K562 (cell line): ENCODE data around the gene TAOK2. TPM values are rescaled to one million over a fixed set of nuclear protein-coding genes. Genes with fewer than 3 reads are reported as not detected.
A peak's percentile ranks its signal among the peaks of the same experiment; 100 is the strongest.

Source experiments
- ATAC-seq: fragments of 200-7000 bp; cut with Tn5 transposase; 3 replicates; pipeline ENCODE4 v1.9.1; 2020; ENCODE audit warnings: moderate library complexity
- BruUV-seq: library from RNA; stranded (reverse); fragments of 400-500 nt; replicated peaks from 2 replicates; lab custom pipeline; 2021; lab: Mats Ljungman, UMichigan
- CTCF ChIA-PET: fragments of 300-600 bp; formaldehyde crosslinking; extraction: SDS; loops from one replicate; lab custom pipeline; 2021; ENCODE audit warnings: low intra/inter-chr PET ratio; lab: Yijun Ruan, JAX
- POLR2A ChIA-PET: fragments of 300-600, 350-650 bp; sonication (Branson Sonifier 250); formaldehyde crosslinking; extraction: SDS; loops from one replicate; lab custom pipeline; 2021; ENCODE audit warnings: antibody characterized with exemption, inconsistent platforms; lab: Yijun Ruan, JAX
- DNase-seq, 4 experiments: peaks; one replicate each; pipeline versions ENCODE4 v3.0.0 to v3.0.0-alpha.2; 2011 to 2018; ENCODE audit warnings: low spot score in 3 of 4, mixed read lengths in 3 of 4; ENCODE audit errors: extremely low read depth in 1 of 4
- FAIRE-seq: peaks from 2 replicates; lab custom pipeline; 2011; peaks lifted over from hg19 to GRCh38; lab: Jason Lieb, UNC
- H2AFZ ChIP-seq: 2 replicates; pipeline ENCODE4 v1.6.0; 2011; ENCODE audit warnings: low read depth, low read length, control low read depth, inconsistent platforms
- H3K27ac ChIP-seq: fragments of 200-600 bp; 3 replicates; pipeline ENCODE4 v1.8.0; 2011; ENCODE audit warnings: low read depth, mild to moderate bottlenecking, control low read depth, inconsistent platforms, low read length, moderate library complexity, mixed read lengths; ENCODE audit errors: extremely low read depth
- H3K27me3 ChIP-seq, 2 experiments: fragments of 300-600 bp in 1 of 2; 2 replicates in 1 of 2; 3 replicates in 1 of 2; pipeline versions ENCODE4 v1.6.0 to v1.8.0; 2011; ENCODE audit warnings: inconsistent platforms in 2 of 2, low read length in 2 of 2, mild to moderate bottlenecking in 1 of 2, mixed read lengths in 1 of 2, moderate library complexity in 1 of 2; ENCODE audit not compliant: control insufficient read depth in 2 of 2, insufficient read depth in 2 of 2
- H3K36me3 ChIP-seq: fragments of 300-600 bp; 3 replicates; pipeline ENCODE4 v1.8.0; 2011; ENCODE audit warnings: mild to moderate bottlenecking, low read length, inconsistent platforms; ENCODE audit not compliant: control insufficient read depth, insufficient read depth
- H3K4me1 ChIP-seq, 2 experiments: fragments of 200-600 bp in 1 of 2; replicated peaks in 1 of 2; 2 replicates in 1 of 2; 3 replicates in 1 of 2; pipeline versions ENCODE4 v1.5.1 to v1.8.0; 2011; ENCODE audit warnings: inconsistent platforms in 2 of 2, low read length in 2 of 2, mild to moderate bottlenecking in 1 of 2, mixed read lengths in 1 of 2, moderate library complexity in 1 of 2; ENCODE audit not compliant: control insufficient read depth in 2 of 2, insufficient read depth in 2 of 2
- H3K4me2 ChIP-seq: 2 replicates; pipeline ENCODE4 v1.6.1; 2011; ENCODE audit warnings: low read length, control low read depth, inconsistent platforms, mixed read lengths; ENCODE audit not compliant: insufficient read depth
- H3K4me3 ChIP-seq: fragments of 200-600 bp; sonication (generic), shearing (Covaris generic); 2 replicates; pipeline ENCODE4 v1.5.1; 2016; ENCODE audit warnings: control low read depth, inconsistent platforms
- H3K79me2 ChIP-seq: fragments of 200-600 bp; 3 replicates; pipeline ENCODE4 v1.8.0; 2011; ENCODE audit warnings: low read length, inconsistent platforms; ENCODE audit not compliant: control insufficient read depth, insufficient read depth
- H3K9ac ChIP-seq, 2 experiments: 2 replicates each; pipeline versions ENCODE4 v1.6.0 to v1.6.1; 2011; ENCODE audit warnings: low read depth in 2 of 2, low read length in 2 of 2, control low read depth in 1 of 2, inconsistent platforms in 1 of 2, mild to moderate bottlenecking in 1 of 2, mixed read lengths in 1 of 2; ENCODE audit not compliant: insufficient read depth in 1 of 2
- H3K9me1 ChIP-seq: one replicate; pipeline ENCODE4 v1.6.0; 2011; ENCODE audit warnings: inconsistent platforms, mild to moderate bottlenecking, low read length, moderate library complexity; ENCODE audit not compliant: control insufficient read depth, insufficient read depth
- H3K9me3 ChIP-seq: replicated peaks from 2 replicates; pipeline ENCODE4 v1.5.1; 2011; ENCODE audit warnings: low read depth, low read length, inconsistent platforms; ENCODE audit not compliant: control insufficient read depth, insufficient read depth
- H4K20me1 ChIP-seq: replicated peaks from 2 replicates; pipeline ENCODE4 v1.6.1; 2011; ENCODE audit warnings: low read length, inconsistent platforms, mixed read lengths; ENCODE audit not compliant: control insufficient read depth, insufficient read depth
- POLR2G ChIP-seq: fragments of 200-400 bp; formaldehyde crosslinking; IDR thresholded peaks from 2 replicates; pipeline ENCODE4 v1.6.1; 2017; ENCODE audit warnings: low read depth, mild to moderate bottlenecking, antibody characterized with exemption, low read length, moderate library complexity
- WGBS: fragments of 100-300 bp; shearing (Covaris generic); methylation state at CpG from one replicate; pipeline ENCODE4 v1.1.6; 2016; ENCODE audit warnings: low coverage, mixed read lengths; ENCODE audit not compliant: insufficient coverage; ENCODE audit errors: missing lambda C conversion rate; 5-methylcytosine and 5-hydroxymethylcytosine counted together
- in situ Hi-C: fragments of 300-500 bp; cut with MboI; formaldehyde crosslinking; loops from 4 replicates; pipeline ENCODE4 v1.15.0; 2018; ENCODE audit warnings: inconsistent platforms, mixed read lengths
- intact Hi-C: fragments of 100-400 bp; cut with micrococcal nuclease; formaldehyde crosslinking; loops from 2 replicates; pipeline ENCODE4 v1.14.2; 2022
- polyA plus RNA-seq, 8 experiments: library from polyadenylated mRNA; depleted of rRNA in 4 of 8; stranded (reverse) in 5 of 8; unstranded in 3 of 8; fragments of >200 nt; fragmentation: Nextera tagmentation in 2 of 8; fragmentation: Illumina TruSeq in 1 of 8; extraction: Ambion mirVana in 2 of 8; extraction: Trizol in 1 of 8; gene quantifications; 2 replicates each; pipeline versions ENCODE4 v1.2.1 to v1.2.3, GENCODE V29; 2011 to 2014; ENCODE audit warnings: inconsistent platforms in 1 of 8, missing spikeins in 1 of 8
- total RNA-seq, 7 experiments: library from RNA; depleted of rRNA in 6 of 7; stranded (reverse); fragments of >200 nt in 6 of 7; fragmentation: Illumina TruSeq in 2 of 7; extraction: Trizol in 2 of 7; gene quantifications; 2 replicates each; pipeline versions ENCODE4 v1.2.1 to v1.2.3, GENCODE V29; 2011 to 2021; ENCODE audit warnings: low replicate concordance in 1 of 7
- TF ChIP-seq, protein P1 (sequence below), 3 experiments: fragments of 200-800 bp in 1 of 3; sonication (Bioruptor generic) in 1 of 3; sonication (generic) in 1 of 3; formaldehyde crosslinking in 1 of 3; IDR thresholded peaks; 2 replicates each; pipeline versions ENCODE4 v1.6.1 to v1.8.0; 2016 to 2022; ENCODE audit warnings: mild to moderate bottlenecking in 2 of 3, missing compliant biosample characterization in 2 of 3, missing genetic modification characterization in 2 of 3, missing genetic modification reagents in 1 of 3
- TF ChIP-seq, protein P2 (sequence below): fragments of 250-450 bp; sonication (Bioruptor Pico); IDR thresholded peaks from 2 replicates; pipeline ENCODE4 v1.4.0; 2020; ENCODE audit warnings: mild to moderate bottlenecking, moderate library complexity, borderline replicate concordance

TAOK2 gene
- total and polyA plus RNA-seq, 9 of the 15 experiments (the other 6 are each of a cell fraction or from before 2014, with no cell fraction given) = 0.10 to 41.8 (median 13.7) TPM

DNA sequence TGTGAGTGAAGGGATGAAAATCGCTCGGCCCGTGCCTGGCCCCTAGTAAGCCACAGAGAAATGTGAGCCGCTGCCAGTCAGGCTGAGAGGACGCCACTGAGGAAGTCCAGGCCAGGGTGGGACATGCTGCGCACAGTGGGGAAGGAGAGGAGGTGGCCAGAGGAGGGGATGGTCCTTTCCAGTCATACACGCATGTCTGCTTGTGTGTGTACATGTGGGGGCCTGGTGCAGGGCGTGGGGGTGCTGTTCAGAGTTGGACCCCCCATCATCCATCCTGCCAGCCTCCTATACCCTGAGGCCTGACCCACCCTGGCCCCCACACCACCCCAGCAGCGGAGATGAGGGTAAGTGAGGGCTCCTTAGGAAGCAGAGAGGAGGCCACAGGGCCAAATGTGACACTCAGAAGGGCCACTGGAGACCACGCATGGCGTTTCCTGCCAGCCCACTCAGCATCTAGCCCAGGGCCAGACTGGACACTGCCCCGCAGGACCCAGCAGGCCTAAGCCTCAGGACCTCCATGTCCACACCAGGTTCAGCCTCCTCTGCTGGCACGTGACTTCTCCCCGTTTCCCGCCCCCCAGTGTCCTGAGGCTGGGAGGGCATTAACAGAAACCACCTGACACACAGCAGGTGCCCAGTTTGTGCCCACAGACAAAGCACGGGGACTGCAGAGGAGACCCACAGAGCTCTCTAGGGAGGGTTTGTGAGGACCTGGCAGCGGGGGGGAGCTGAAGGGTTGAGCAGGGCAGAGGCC lies 30.2 kb downstream of the TAOK2 start:
- ChIA-PET POLR2A (interaction anchor here (0.6 to 0.7 kb wide), 2 partner anchors 13 to 18 kb away, joined by 3 read pairs; no protein-coding TSS in a partner anchor), CTCF (interaction anchor here (0.6 kb wide), 1 partner anchor 86 kb away, joined by 3 read pairs; no protein-coding TSS in a partner anchor)
- Histone ChIP-seq H3K27me3 (no peaks in the 10 kb centered on the region), H4K20me1 (peaks cover 5% of the 10 kb centered on the region; the same call in 1 of the 2 replicates), H3K27ac (no peak overlapping the region), H3K4me1 (peaks cover 0 to 58% of the 10 kb centered on the region in 2 experiments; a peak in 2 of 5 replicates), H3K9me3 (no peaks in the 10 kb centered on the region), H3K79me2 (no peaks in the 10 kb centered on the region), H3K9ac (peak overlapping the region in 1 of 2 experiments; percentile 71; a peak in 2 of 4 replicates), H3K4me2 (no peak overlapping the region), H3K36me3 (peaks cover 16% of the 10 kb centered on the region; the same call in 1 of the 3 replicates), H3K4me3 (no peak overlapping the region), H2AFZ (no peak overlapping the region), H3K9me1 (no peaks in the 10 kb centered on the region)
- DNase-seq (no peak), ATAC-seq (no peak), FAIRE-seq (no peak)
- intact Hi-C loops (no loop called here), in situ Hi-C loops (no loop called here)
- 77% methylated on average over 16 of the region's 17 CpGs for WGBS
- no TSS peak for BruUV-seq
- TF ChIP-seq, protein P1, sequence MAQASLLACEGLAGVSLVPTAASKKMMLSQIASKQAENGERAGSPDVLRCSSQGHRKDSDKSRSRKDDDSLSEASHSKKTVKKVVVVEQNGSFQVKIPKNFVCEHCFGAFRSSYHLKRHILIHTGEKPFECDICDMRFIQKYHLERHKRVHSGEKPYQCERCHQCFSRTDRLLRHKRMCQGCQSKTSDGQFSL (CRISPR knock-in tag; IDR thresholded peaks at IDR 0.05) = 0 out of 2 replicates have a peak, but pooled peaks have one; percentile 35
- TF ChIP-seq, protein P1 (tag; IDR thresholded peaks at IDR 0.05) = no peak
- TF ChIP-seq, protein P2, sequence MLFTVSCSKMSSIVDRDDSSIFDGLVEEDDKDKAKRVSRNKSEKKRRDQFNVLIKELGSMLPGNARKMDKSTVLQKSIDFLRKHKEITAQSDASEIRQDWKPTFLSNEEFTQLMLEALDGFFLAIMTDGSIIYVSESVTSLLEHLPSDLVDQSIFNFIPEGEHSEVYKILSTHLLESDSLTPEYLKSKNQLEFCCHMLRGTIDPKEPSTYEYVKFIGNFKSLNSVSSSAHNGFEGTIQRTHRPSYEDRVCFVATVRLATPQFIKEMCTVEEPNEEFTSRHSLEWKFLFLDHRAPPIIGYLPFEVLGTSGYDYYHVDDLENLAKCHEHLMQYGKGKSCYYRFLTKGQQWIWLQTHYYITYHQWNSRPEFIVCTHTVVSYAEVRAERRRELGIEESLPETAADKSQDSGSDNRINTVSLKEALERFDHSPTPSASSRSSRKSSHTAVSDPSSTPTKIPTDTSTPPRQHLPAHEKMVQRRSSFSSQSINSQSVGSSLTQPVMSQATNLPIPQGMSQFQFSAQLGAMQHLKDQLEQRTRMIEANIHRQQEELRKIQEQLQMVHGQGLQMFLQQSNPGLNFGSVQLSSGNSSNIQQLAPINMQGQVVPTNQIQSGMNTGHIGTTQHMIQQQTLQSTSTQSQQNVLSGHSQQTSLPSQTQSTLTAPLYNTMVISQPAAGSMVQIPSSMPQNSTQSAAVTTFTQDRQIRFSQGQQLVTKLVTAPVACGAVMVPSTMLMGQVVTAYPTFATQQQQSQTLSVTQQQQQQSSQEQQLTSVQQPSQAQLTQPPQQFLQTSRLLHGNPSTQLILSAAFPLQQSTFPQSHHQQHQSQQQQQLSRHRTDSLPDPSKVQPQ = no peak
- TF ChIP-seq POLR2G = peak; percentile 20; the same call in 1 of the 2 replicates
